Measurements from ENCODE around the gene GFPT1. TPM values are rescaled to one million over a fixed set of nuclear protein-coding genes. Genes with fewer than 3 reads are reported as not detected.
A peak's percentile ranks its signal among the peaks of the same experiment; 100 is the strongest.
"Not testable (repeated sequence)": the region's sequence is repeated elsewhere in the genome, so short reads cannot be mapped to it uniquely, and the experiment has no call there.

The GFPT1 gene
- total RNA-seq, 2 experiments from 2014 or later: 16.6 to 17.2 TPM

DNA sequence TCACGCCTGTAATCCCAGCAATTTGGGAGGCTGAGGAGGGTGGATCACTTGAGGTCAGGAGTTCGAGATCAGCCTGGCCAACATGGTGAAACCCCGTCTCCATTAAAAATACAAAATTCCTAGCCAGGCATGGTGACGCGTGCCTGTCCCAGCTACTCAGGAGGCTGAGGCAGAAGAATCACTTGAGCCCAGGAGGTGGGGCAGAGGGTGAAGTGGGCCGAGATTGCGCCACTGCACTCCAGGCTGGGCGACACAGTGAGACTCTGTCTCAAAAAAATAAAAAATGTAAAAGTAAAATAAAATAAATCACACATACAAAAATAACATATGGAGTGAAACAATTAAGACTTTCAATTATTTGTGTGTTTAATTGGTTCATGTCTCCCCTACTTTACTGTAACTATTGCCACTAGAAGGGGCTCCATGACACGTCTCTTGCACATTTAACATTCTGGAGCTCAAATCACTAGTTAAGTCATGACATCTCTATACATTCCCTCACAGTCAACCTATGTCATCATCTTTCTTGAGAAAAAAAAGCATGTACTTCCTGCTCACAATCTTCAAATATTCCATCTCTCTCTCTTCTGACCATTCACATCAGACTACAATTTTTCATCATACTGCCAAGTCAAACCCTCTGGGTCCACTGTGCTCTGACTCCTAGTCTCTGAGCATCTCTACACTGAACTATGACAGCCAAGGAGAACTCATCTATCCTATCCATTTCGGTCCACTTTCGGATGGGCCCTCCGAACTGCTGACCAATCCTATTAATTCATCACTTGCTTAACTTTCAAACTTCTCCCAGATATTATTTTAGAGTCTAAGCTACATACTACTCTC, 6.7 kb downstream of the GFPT1 start:
- DNase-seq: no peak
- H3K27me3 Mint-ChIP-seq: no peaks in the 10 kb centered on the region
- H3K4me3 Mint-ChIP-seq: no peak overlapping the region
- H3K36me3 Mint-ChIP-seq (ENCODE audit: low read depth): peaks cover 15% of the 10 kb centered on the region
- H3K9me3 Mint-ChIP-seq: no peaks in the 10 kb centered on the region
- CTCF ChIA-PET: interaction anchor here (0.6 to 0.7 kb wide), 4 partner anchors 33 to 754 kb away, joined by 3 read pairs; no protein-coding TSS in a partner anchor
- H3K27ac Mint-ChIP-seq: no peak overlapping the region
- peaks cover 36% of the 10 kb centered on the region for H3K4me1 Mint-ChIP-seq
- POLR2A ChIA-PET: no interaction called here

DNA sequence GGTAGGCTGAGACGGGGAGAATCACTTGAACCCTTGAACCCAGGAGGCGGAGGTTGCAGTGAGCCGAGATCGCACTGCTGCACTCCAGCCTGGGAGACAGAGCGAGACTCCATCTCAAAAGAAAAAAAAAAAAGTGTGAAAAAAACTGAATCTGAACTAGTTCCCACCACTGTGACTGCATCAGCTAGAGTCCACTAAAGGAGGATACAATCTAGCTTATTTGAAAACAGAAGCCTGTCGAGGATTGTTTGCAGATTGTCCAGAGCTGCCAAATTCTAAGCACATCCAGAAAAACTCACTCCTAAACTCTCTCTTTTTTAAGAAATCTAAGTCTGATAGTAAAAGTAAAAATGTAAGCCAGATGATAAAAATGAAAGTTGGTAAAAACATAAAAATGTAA, 10.6 kb downstream of the GFPT1 start:
- no peak overlapping the region for H3K4me3 Mint-ChIP-seq
- ChIA-PET CTCF (interaction anchor here (0.5 to 1.3 kb wide), 7 partner anchors 8 to 818 kb away, joined by 3 to 5 read pairs (median 3); no protein-coding TSS in a partner anchor), POLR2A (no interaction called here)
- H3K9me3 Mint-ChIP-seq: no peaks in the 10 kb centered on the region
- DNase-seq: no peak
- peaks cover 17% of the 10 kb centered on the region for H3K4me1 Mint-ChIP-seq
- H3K27ac Mint-ChIP-seq: no peak overlapping the region
- peaks cover 12% of the 10 kb centered on the region for H3K36me3 Mint-ChIP-seq (ENCODE audit: low read depth)
- no peaks in the 10 kb centered on the region for H3K27me3 Mint-ChIP-seq

GRCh38 chr2:69375494-69376353, 11.3 kb downstream of the GFPT1 start:
- Mint-ChIP-seq H3K4me3 (no peak overlapping the region), H3K9me3 (no peaks in the 10 kb centered on the region), H3K27ac (no peak overlapping the region), H3K36me3 (ENCODE audit: low read depth) (peaks cover 12% of the 10 kb centered on the region), H3K27me3 (no peaks in the 10 kb centered on the region), H3K4me1 (peaks cover 14% of the 10 kb centered on the region)
- ChIA-PET POLR2A (no interaction called here), CTCF (interaction anchor here (0.5 to 1.4 kb wide), 11 partner anchors 8 to 818 kb away, joined by 3 to 5 read pairs (median 3); no protein-coding TSS in a partner anchor)
- peak; percentile 23 for DNase-seq

DNA sequence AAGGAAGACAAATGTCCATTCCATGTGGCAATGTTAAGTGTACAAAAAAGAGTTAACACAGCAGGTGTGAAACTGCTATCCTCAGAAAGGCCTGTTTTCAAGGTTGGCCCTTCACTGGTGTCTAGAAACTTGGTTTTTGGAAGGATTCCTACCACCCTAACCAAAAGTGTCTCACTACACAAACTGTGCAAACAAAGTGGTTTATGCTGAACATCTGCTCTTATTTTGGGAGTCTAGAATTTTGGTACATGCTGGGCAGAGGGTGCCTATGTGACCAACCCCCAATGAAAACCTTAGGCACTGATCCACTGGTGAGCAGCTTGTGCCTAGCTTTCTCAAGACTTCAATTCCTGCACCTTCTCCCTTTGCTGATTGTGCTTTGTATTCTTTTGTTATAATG, 14.3 kb downstream of the GFPT1 start:
- H3K4me3 Mint-ChIP-seq: no peak overlapping the region
- ChIA-PET POLR2A (no interaction called here), CTCF (interaction anchor here (0.6 kb wide), 2 partner anchors 9 to 611 kb away, joined by 3 read pairs; no protein-coding TSS in a partner anchor)
- peaks cover 31% of the 10 kb centered on the region for H3K36me3 Mint-ChIP-seq (ENCODE audit: low read depth)
- no peak for DNase-seq
- H3K9me3 Mint-ChIP-seq: no peaks in the 10 kb centered on the region
- peaks cover 10% of the 10 kb centered on the region for H3K4me1 Mint-ChIP-seq
- no peak overlapping the region for H3K27ac Mint-ChIP-seq
- no peaks in the 10 kb centered on the region for H3K27me3 Mint-ChIP-seq

GRCh38 chr2:69369802-69370201, 17.2 kb downstream of the GFPT1 start:
- ChIA-PET CTCF (no interaction called here), POLR2A (no interaction called here)
- Mint-ChIP-seq H3K4me3 (no peak overlapping the region), H3K27me3 (no peaks in the 10 kb centered on the region), H3K9me3 (no peaks in the 10 kb centered on the region), H3K36me3 (ENCODE audit: low read depth) (peaks cover 39% of the 10 kb centered on the region), H3K4me1 (no peaks in the 10 kb centered on the region), H3K27ac (no peak overlapping the region)
- DNase-seq: no peak

GRCh38 chr2:69368588-69368987, 18.4 kb downstream of the GFPT1 start:
- Mint-ChIP-seq H3K27ac (no peak overlapping the region), H3K36me3 (ENCODE audit: low read depth) (peaks cover 39% of the 10 kb centered on the region), H3K9me3 (no peaks in the 10 kb centered on the region), H3K4me3 (no peak overlapping the region), H3K27me3 (no peaks in the 10 kb centered on the region), H3K4me1 (no peaks in the 10 kb centered on the region)
- DNase-seq: no peak
- CTCF ChIA-PET: interaction anchor here (1.2 kb wide), 1 partner anchor 25 kb away, joined by 4 read pairs; no protein-coding TSS in a partner anchor
- POLR2A ChIA-PET: no interaction called here

DNA sequence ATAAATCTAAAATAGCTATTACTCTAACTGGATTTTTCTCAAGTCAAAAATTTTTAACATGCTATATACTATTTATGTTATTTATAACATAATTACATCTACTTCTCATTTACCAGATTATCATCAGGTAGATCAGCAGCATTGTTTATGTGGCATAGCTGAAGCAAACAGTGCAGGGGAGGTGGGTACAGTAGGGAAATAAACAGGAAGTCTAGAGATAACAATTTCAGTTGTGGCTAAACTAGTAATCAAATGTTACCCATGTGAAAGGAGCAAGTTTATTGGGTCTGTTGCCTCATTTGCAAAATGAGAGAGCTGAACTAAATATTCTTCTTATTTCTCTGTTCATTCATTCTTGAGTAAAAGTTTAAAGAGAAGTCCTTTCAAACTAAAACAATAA, 27.7 kb downstream of the GFPT1 start:
- Mint-ChIP-seq H3K27ac (peak overlapping the region; percentile 36), H3K4me1 (peaks cover 9% of the 10 kb centered on the region), H3K9me3 (no peaks in the 10 kb centered on the region), H3K27me3 (no peaks in the 10 kb centered on the region), H3K4me3 (no peak overlapping the region), H3K36me3 (ENCODE audit: low read depth) (peaks cover 28% of the 10 kb centered on the region)
- DNase-seq: no peak
- CTCF ChIA-PET: interaction anchor here (1.3 kb wide), 1 partner anchor 15 kb away, joined by 3 read pairs; no protein-coding TSS in a partner anchor
- POLR2A ChIA-PET: no interaction called here

DNA sequence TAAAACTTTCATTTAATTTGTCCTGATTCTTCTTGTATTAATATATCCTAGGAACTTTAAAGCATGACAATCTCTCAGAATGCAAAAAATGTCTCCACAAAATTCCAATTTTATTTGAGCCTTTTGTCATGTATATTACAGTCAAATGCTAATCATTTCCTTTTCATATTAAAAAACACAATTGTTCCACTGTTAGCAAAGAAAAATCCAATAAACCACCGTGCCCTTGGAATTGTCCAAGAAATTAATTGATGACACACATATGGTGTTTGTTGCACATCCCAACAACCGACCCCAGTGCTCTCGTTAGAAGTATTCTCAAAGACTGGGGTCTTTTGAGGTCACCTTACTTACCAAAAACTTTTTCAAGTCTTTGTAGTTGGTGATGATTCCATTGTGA, 28.1 kb downstream of the GFPT1 start:
- Mint-ChIP-seq H3K4me1 (peaks cover 9% of the 10 kb centered on the region), H3K36me3 (ENCODE audit: low read depth) (peaks cover 30% of the 10 kb centered on the region), H3K27me3 (no peaks in the 10 kb centered on the region), H3K4me3 (no peak overlapping the region), H3K9me3 (no peaks in the 10 kb centered on the region), H3K27ac (no peak overlapping the region)
- POLR2A ChIA-PET: no interaction called here
- DNase-seq: no peak
- CTCF ChIA-PET: interaction anchor here (1.3 kb wide), 1 partner anchor 15 kb away, joined by 3 read pairs; no protein-coding TSS in a partner anchor

DNA sequence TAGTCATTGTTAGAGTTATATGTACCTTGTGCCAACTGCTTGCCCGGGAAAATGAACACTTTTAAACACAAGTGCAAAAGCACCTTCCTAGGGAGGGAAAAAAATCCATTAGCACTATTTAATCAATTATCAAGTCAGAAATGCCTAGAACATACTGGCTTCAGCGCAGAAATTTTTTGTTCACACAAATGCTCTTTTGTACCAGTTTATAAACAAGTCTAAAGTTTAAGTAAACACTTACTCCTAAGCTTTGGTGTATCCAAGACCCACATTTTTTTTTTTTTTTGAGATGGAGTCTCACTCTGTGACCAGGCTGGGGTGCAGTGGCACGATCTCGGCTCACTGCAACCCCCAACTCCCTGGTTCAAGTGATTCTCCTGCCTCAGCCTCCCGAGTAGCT, 30.6 kb downstream of the GFPT1 start:
- POLR2A ChIA-PET: no interaction called here
- no peak overlapping the region for H3K27ac Mint-ChIP-seq
- no peaks in the 10 kb centered on the region for H3K9me3 Mint-ChIP-seq

DNA sequence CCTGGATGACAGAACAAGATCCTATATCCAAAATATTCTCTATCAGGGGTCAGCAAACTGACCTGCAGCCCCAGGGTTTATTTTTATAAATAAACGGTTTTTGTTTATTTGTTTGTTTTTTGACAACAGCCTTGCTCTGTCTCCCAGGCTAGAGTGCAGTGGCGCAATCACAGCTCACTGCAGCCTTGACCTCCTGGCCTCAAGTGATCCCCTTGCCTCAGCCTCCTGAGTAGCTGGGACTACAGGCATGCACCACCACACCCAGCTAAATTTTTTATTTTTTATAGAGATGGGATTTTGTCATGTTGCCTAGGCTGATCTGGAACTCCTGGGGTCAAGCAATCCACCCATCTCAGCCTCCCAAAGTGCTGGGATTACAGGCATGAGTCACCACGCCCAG, 32.1 kb downstream of the GFPT1 start:
- H3K36me3 Mint-ChIP-seq (ENCODE audit: low read depth): peaks cover 32% of the 10 kb centered on the region
- CTCF ChIA-PET: interaction anchor here (1.0 kb wide), 1 partner anchor 49 kb away, joined by 6 read pairs; no protein-coding TSS in a partner anchor
- H3K4me3 Mint-ChIP-seq, H3K9me3 Mint-ChIP-seq, DNase-seq, H3K27ac Mint-ChIP-seq, H3K4me1 Mint-ChIP-seq, POLR2A ChIA-PET, H3K27me3 Mint-ChIP-seq: not testable (repeated sequence)

More for the DNA sequence above, 30.6 kb downstream of the GFPT1 start:
- peaks cover 32% of the 10 kb centered on the region for H3K36me3 Mint-ChIP-seq (ENCODE audit: low read depth)
- H3K27me3 Mint-ChIP-seq: no peaks in the 10 kb centered on the region
- no peak overlapping the region for H3K4me3 Mint-ChIP-seq
- DNase-seq: no peak
- CTCF ChIA-PET: no interaction called here
- peaks cover 9% of the 10 kb centered on the region for H3K4me1 Mint-ChIP-seq

DNA sequence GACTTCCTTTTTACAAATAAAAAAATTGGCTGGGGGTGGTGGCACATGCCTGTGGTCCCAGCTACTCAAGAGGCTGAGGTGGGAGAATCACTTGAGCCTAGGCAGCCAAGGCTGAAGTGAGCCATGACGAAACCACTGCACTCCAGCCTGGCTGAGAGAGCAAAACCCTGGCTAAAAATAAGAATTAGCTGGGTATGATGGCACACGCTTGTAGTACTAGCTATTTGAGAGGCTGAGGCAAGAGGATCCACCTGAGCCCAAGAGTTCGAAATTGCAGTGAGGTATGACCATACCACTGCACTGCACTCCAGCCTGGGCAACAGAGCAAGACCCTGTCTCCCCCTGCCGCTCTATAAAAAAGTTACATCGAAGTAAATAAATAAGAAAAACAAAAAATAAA, 33.7 kb downstream of the GFPT1 start:
- Mint-ChIP-seq H3K4me3 (no peak overlapping the region), H3K36me3 (ENCODE audit: low read depth) (peaks cover 38% of the 10 kb centered on the region), H3K27me3 (no peaks in the 10 kb centered on the region), H3K9me3 (no peaks in the 10 kb centered on the region), H3K4me1 (no peaks in the 10 kb centered on the region), H3K27ac (no peak overlapping the region)
- POLR2A ChIA-PET: no interaction called here
- CTCF ChIA-PET: interaction anchor here (0.6 to 1.0 kb wide), 3 partner anchors 38 to 635 kb away, joined by 3 read pairs; no protein-coding TSS in a partner anchor
- DNase-seq: no peak

- Mint-ChIP-seq H3K27ac (peak overlapping the region; percentile 10), H3K4me1 (peaks cover 7% of the 10 kb centered on the region)
- POLR2A ChIA-PET: no interaction called here
Observed at GRCh38 chr2:69348781-69349180, 38.2 kb downstream of the GFPT1 start.

GRCh38 chr2:69345434-69345833, 41.6 kb downstream of the GFPT1 start:
- Mint-ChIP-seq H3K27ac (no peak overlapping the region), H3K27me3 (no peaks in the 10 kb centered on the region), H3K4me1 (peaks cover 7% of the 10 kb centered on the region), H3K4me3 (no peak overlapping the region), H3K9me3 (no peaks in the 10 kb centered on the region), H3K36me3 (ENCODE audit: low read depth) (peaks cover 57% of the 10 kb centered on the region)
- ChIA-PET CTCF (no interaction called here), POLR2A (no interaction called here)
- DNase-seq: no peak

More at GRCh38 chr2:69348781-69349180, 38.2 kb downstream of the GFPT1 start:
- Mint-ChIP-seq H3K4me3 (no peak overlapping the region), H3K9me3 (no peaks in the 10 kb centered on the region), H3K36me3 (ENCODE audit: low read depth) (peaks cover 45% of the 10 kb centered on the region), H3K27me3 (no peaks in the 10 kb centered on the region)
- no peak for DNase-seq
- CTCF ChIA-PET: interaction anchor here (0.6 to 1.1 kb wide), 2 partner anchors 32 to 85 kb away, joined by 3 read pairs; no protein-coding TSS in a partner anchor

All from activated CD4-positive, alpha-beta T cell treated with anti-CD3 and anti-CD28 coated beads, Interleukin-2, amount 10 ng/mL, durations not matched to agents 7 days and 5 days (primary cell).